Measurements from ENCODE around the gene SPOCK2.
"Not testable (repeated sequence)": the region's sequence is repeated elsewhere in the genome, so short reads cannot be mapped to it uniquely, and the experiment has no call there.

The SPOCK2 gene

GRCh38 chr10:72050873-72051272 lies 37.5 kb downstream of the SPOCK2 start:
- no peak for DNase-seq

GRCh38 chr10:72049969-72050781 lies 38.2 kb downstream of the SPOCK2 start:
- DNase-seq: no peak

- no peak for DNase-seq
Measured at GRCh38 chr10:72049472-72049871, 38.9 kb downstream of the SPOCK2 start.

- DNase-seq: peak; percentile 87
Measured at GRCh38 chr10:72048450-72049124, 39.8 kb downstream of the SPOCK2 start.

GRCh38 chr10:72045586-72045985 lies 42.8 kb downstream of the SPOCK2 start:
- no peak for DNase-seq

- DNase-seq: no peak
Measured at GRCh38 chr10:72044417-72045041, 43.8 kb downstream of the SPOCK2 start.

GRCh38 chr10:72043016-72043834 lies 45.1 kb downstream of the SPOCK2 start:
- DNase-seq: no peak

- no peak for DNase-seq
Measured at GRCh38 chr10:72041491-72041890, 46.9 kb downstream of the SPOCK2 start.

GRCh38 chr10:72039377-72039776 lies 49.0 kb downstream of the SPOCK2 start:
- no peak for DNase-seq

GRCh38 chr10:72038458-72039001 lies 49.8 kb downstream of the SPOCK2 start:
- DNase-seq: no peak

- no peak for DNase-seq
Measured at GRCh38 chr10:72037811-72038210, 50.5 kb downstream of the SPOCK2 start.

GRCh38 chr10:72037266-72037665 lies 51.1 kb downstream of the SPOCK2 start:
- DNase-seq: no peak

- DNase-seq: no peak
Measured at GRCh38 chr10:72035252-72035887, 53.0 kb downstream of the SPOCK2 start.

- DNase-seq: no peak
Measured at GRCh38 chr10:72034761-72035160, 53.6 kb downstream of the SPOCK2 start.

GRCh38 chr10:72034040-72034499 lies 54.3 kb downstream of the SPOCK2 start:
- DNase-seq: no peak

- DNase-seq: not testable (repeated sequence)
Measured at GRCh38 chr10:72032409-72033162, 55.8 kb downstream of the SPOCK2 start.

- no peak for DNase-seq
Measured at GRCh38 chr10:72031706-72032105, 56.6 kb downstream of the SPOCK2 start.

GRCh38 chr10:72030762-72031543 lies 57.4 kb downstream of the SPOCK2 start:
- no peak for DNase-seq

GRCh38 chr10:72029414-72029813 lies 58.9 kb downstream of the SPOCK2 start:
- DNase-seq: no peak

- no peak for DNase-seq
Measured at GRCh38 chr10:72027498-72027897, 60.9 kb downstream of the SPOCK2 start.

Measured in inflammatory macrophage treated with lipopolysaccharide for 4 hours (primary cell).